GM21717 (cell line): ENCODE data around the gene WLS.
"Not testable (repeated sequence)": the region's sequence is repeated elsewhere in the genome, so short reads cannot be mapped to it uniquely, and the experiment has no call there.

Experiments
- ATAC-seq: cut with Tn5 transposase; IDR thresholded peaks from one replicate; pipeline ENCODE4 v1.9.1; 2021; ENCODE audit warnings: mild to moderate bottlenecking, moderate library complexity; ENCODE audit not compliant: unreplicated experiment

Gene WLS

DNA sequence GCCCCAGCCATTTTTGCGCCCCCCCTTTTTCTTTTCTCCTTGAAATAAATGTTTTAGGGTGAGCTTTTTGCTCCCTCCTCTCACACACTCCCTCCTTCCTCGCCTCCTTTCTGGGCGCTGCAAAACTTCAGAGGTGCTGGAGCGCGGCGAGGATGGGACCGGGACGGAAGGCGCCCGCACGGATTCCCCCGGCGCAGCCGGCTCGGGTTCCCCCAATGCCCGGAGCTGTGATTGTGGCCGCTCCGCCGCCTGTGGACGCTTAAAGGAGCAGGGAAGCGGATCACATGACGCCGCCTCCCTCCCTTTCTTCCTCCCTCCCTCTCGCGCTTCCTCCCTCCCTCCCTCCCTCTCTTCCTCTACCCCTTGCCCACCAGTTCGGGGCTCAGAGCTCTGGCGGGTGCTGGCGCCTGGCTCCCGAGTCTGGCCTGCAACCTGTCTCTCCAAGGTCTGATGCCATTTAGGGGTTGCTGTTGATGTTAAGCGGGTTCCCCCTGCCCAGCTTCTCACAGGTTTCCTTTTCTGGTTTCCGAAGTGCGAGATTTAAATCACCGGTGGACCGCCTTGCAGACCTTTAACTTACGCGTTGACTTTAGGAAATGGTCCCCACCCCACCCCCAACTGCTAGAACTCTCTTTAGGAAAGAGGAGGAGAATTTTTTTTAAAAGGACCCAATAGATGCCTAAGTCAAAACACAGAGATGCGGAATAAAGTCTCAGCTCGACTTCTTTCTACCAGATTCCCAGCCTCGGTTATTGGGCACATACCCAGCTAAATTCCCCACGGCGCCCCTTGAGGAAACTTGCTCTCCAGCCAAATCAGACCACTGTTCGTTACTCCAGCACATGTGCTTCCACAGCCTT, at the start of gene WLS:
Gene WLS, minus strand, starts transcription at position 235 of the 860 bp plus-strand sequence. Its CDS starts 224 bp downstream, at position 11.
- no peak for ATAC-seq

- no peak for ATAC-seq
Measured at GRCh38 chr1:68280286-68280685, 48.0 kb upstream of the WLS start.

DNA sequence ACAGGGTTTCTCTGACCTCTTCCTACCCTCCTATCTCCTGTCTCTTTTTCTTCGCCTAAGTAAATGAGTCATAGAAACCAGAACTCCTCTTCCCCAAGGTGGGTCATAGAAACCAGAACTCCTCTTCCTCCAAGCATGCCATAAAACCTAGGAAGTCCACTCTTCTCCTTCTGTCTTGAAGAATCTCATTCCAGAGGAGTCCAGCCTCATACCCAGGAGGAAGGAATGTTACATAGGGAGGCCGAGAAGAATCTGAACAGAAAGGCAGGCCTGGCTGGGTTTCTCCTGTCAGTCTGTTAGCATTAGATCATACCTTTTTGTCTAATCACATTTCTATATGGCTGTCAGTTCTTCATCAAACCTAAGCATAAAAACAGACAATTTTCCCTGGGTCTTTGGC, 47.5 kb upstream of the WLS start:
- no peak for ATAC-seq

DNA sequence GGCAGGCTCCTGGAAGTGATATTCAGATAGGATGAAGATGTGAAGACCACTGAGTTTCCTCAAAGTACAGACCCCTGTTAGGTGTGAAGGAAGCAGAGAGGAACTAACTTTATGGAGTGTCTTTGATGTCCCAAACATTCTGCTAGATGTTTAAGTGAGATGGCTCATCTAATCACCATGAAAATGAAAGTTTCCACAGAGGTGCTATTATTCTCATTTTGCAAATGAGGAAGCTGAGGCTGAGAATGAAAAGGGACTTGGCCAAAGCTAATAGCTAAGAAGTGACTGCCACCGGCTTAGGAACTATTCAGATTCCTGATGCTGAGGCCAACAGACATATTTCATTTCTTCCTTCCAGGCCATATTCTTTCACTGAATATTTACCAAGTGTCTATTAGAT, 45.9 kb upstream of the WLS start:
- no peak for ATAC-seq

DNA sequence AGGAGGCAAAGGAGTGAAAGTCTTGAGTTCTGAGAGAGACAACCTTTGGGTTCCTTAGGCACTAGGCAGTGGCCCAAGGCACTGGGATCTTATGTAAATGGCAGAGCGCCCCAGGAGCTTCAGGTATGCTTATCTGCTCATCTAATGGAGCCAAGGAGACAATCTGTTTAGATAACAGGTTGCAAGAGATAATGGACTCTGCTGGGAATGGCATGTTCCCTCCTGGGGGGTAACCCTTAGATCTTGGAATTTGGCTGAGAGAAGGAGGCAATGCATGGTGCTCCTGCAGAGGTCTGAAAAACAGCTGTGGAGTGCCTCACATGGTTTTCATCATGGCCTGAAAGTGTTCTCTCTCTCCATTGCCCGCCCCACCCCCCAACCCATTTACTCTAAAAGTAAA, 44.1 kb upstream of the WLS start:
- ATAC-seq = no peak

- no peak for ATAC-seq
Measured at GRCh38 chr1:68273530-68273929, 41.2 kb upstream of the WLS start.

GRCh38 chr1:68271596-68271995, 39.3 kb upstream of the WLS start:
- no peak for ATAC-seq

DNA sequence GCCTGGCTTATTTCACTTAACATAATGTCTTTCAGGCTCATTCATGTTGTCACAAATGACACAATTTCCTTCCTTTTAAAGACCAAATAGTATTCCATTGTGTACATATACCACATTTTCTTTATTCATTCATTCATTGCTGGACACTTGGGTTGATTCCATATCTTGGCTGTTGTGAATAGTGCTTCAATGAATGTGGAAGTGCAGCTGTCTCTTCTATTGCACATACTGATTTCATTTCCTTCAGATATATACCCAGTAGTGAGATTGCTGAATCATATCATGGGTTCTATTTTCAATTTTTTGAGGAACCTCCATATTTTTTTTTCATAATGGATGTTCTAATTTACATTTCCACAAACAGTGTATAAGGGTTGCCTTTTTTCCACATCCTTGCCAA, 38.6 kb upstream of the WLS start:
- no peak for ATAC-seq

GRCh38 chr1:68269637-68270430, 37.5 kb upstream of the WLS start:
- ATAC-seq = no peak

DNA sequence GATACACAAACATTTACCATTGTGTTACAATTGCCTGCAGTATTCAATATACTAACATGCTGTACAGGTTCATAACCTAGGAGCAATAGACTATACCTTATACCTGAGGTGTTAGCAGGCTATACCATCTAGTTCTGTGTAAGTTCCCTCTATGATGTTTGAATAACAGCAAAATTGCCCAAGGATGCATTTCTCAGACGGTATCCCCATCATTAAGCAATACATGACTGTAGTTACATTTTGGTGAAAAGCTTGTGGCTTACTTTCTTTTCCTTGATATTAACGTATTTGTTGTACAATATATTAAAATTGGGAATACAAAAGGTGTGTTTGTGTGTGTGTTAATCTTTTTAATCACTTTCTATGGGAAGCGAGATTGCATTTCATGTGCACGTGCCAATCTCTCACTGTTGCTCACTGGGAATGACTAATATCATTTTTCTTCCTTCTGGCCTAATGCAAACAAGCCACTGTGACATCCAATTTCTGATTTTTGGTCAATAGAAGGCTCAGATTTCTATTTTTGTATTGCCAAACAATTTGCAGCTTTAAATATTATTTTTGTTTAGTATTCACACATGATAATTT, 36.7 kb upstream of the WLS start:
- no peak for ATAC-seq

GRCh38 chr1:68256824-68257223, 24.5 kb upstream of the WLS start:
- not testable (repeated sequence) for ATAC-seq

DNA sequence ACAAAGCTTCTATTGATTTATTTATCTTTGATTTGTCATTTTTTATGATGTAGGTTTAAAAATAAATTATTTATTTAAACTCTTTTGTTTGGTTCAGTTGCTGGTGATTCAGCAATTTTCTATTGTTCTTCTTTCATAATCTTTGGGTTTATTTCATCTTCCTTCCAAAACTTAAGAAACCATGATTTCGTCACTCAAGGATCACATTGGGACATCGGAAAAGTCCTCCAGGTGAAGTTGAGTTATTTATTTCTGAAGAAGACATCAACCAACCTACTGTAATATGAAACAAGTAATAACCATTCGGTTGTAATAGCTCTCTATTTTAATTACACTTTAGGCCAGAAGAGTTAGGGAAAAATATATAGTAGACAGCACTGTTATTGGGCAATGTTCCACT, 23.0 kb upstream of the WLS start:
- no peak for ATAC-seq

- ATAC-seq = no peak
Measured at GRCh38 chr1:68254667-68255226, 22.4 kb upstream of the WLS start.

DNA sequence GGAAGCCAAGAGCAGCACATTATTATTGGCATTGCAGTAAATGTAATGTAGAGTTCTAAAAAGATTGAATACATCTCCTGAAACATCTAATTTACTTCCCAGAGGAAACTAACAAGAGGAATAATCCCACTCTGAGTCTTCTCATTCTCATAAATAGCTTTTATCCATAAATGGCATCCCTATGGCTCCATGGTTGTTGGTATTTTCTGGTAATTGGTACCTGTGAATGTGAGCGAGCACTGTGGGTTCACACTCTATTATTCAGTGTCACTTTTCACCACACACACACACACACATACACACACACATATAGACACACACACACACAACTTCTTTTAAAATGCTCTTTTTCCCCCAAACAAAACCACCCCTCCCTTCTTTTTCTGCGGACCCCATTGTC, 4.7 kb upstream of the WLS start:
- ATAC-seq = no peak

- no peak for ATAC-seq
Measured at GRCh38 chr1:68234094-68234493, 1.8 kb upstream of the WLS start.

DNA sequence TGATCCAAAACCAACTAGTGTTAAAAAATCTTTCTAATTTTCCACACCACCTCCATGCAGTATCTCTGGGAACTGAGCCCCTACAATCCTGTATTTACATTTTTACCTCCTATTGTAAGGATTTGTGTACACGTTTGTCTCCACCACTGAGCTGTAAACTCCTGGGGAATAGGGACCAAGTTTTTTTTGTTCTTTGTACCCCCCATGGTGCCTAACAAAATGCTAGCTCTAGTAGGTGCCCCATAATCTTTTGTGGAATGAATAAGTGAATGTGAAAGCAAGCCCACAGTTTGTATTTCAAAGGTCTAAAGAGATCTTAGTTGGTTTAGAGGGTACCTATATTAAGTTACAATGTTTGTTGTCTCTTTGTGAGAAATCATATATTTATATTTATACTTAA, 879 bp upstream of the WLS start:
- no peak for ATAC-seq

DNA sequence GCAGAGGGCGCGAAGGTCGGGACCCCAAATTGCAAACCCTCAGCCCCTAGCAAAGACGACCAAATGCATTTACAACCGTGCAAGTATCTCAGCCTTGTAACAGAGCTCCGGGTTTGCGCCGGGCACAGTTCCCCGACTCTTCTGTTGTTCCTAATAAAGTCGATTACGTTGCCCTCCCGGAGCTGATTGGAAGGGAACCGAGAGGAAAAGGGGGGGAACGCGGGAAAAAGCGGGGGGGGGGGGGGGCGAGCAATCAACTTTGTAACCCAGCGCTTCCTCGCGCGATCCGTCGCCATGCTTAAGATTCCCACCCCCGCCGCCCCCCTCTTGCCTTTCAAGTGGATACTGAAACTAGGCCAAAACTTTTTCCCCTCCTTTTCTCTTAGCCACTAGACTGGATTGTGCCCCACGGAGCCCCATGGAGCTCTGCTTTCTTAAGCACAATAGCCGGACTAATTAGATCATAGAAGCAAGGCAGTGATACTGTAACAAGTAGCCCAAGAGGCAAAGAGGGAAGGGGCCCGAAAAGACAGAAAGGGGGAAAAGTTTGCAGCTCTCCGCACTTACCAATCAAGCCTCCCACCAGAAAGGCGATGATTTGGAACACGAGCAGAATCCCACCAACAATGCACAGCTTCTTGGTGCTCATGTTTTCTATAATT, 565 bp downstream of the WLS start:
- no peak for ATAC-seq

GRCh38 chr1:68230901-68231626, 1.3 kb downstream of the WLS start:
- ATAC-seq = no peak

- no peak for ATAC-seq
Measured at GRCh38 chr1:68230484-68230802, 1.9 kb downstream of the WLS start.
